ENCODE results near the gene DNM3.
A peak's percentile ranks its signal among the peaks of the same experiment; 100 is the strongest.
"Not testable (repeated sequence)": the region's sequence is repeated elsewhere in the genome, so short reads cannot be mapped to it uniquely, and the experiment has no call there.

Gene DNM3

DNA sequence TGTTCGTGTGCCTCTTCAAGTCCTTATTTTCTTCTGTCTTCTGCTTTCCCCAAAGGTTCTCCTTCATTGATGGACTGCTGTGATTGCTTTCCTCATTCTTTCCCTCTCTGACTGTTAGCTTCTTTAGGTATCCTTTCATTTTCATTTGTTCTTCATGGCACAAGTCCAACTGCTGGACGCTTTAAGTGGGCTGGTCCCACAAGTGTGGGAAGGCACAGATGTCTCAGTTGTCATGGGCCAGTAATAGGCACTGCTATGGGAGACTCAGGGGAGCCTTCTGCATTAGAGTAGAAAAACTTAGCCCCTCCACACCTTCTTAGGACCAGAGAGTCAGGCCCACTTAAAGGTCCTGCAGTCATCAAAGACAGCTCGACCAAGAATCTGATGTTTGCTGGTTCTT is 456.8 kb downstream of the DNM3 start:
- no peak for DNase-seq

DNA sequence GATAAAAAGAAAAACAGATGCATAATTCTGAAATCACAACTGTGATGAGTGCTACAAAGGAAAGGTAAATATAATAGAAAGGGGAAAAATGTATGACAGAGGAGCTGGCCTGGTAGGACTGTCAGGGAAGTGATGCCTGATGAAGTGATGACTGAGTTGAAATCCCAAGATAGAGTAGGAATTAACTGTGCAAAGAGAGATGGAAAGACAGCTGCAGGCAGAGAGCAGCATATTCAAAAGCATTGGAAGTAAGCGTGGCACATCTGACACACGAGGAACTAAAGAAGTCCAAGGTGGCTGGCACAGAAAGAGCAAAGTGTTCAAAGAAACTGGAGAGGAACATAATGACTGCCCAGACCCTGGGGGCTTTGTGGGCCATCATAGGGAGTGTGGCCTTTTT is 457.6 kb downstream of the DNM3 start:
- no peak for DNase-seq

DNA sequence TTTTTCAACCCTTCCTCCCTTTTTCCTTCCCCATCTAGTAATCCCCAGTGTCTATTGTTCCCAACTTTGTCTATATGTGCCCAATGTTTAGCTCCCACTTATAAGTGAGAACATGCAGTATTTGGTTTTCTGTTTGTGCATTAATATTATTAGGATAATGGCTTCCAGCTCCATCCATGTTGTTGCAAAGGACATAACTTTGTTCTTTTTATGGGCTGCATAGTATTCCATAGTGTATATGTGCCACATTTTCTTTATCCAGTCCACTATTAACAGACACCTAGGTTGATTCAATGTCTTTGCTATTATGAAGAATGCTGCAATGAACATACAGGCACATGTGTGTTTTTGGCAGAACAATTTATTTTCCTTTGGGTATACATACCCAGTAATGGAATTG is 458.2 kb downstream of the DNM3 start:
- no peak for DNase-seq

DNA sequence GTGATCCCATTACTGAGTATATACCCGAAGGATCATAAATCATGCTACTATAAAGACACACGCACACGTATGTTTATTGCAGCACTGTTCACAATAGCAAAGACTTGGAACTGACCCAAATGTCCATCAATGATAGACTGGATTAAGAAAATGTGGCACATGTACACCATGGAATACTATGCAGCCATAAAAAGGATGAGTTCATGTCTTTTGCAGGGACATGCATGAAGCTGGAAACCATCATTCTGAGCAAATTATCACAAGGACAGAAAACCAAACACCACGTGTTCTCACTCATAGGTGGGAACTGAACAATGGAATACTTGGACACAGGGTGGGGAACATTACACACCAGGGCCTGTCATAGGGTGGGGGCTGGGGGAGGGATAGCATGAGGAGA is 466.2 kb downstream of the DNM3 start:
- not testable (repeated sequence) for DNase-seq

DNA sequence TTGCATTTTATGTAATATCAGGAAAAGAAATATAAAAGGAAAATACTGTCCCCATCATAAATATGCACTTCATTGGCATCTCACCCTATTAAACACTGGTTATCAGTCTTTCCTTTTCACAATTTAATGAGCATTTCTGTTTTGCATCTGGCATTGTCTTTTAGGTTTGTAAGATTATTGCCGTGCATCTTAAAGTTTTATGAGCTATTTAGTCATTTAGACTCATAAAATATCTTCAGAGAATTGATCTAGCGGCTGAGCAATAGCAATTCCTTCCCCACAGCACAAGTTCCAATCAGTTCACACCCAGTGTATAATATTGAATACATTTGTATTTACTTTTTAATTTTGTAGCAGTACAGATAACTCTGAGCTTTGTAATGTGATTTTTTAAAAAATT is 466.8 kb downstream of the DNM3 start:
- DNase-seq, result no peak

DNA sequence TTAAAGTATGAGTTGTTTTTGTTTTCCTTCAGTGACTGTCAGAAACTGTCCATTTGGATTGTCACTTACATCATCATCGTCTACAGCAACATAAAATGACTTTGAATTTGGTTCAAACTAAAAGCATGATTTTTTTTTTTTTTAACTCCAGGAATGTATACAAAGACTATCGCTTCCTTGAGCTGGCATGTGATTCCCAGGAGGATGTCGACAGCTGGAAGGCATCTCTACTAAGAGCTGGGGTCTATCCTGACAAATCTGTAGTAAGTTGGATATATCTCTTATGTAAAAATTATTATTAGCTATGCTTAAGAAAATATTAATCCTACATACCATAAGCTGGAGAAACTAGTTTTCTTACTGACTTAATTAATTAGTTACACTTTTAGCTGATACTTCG is 467.3 kb downstream of the DNM3 start:
- DNase-seq, result no peak

DNA sequence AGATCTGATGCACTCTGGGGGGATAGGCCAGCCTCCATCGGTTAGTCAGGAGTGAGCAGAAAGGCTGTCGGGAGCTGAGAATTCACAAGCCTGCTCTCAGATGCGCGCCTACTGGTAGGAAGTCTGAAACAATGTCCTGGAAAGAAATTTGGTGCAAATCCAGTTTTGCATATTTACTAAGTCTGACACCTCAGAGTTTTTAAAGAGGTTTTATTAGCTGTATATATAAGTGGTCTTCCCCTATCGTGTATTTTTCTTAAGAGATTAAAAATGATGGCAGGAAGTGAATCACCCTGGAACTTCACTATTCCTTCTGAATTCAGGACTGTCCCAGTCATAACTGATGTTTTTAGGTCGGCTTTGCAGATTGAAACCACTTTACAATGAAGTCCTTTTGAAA is 479.4 kb downstream of the DNM3 start:
- DNase-seq, result no peak

DNA sequence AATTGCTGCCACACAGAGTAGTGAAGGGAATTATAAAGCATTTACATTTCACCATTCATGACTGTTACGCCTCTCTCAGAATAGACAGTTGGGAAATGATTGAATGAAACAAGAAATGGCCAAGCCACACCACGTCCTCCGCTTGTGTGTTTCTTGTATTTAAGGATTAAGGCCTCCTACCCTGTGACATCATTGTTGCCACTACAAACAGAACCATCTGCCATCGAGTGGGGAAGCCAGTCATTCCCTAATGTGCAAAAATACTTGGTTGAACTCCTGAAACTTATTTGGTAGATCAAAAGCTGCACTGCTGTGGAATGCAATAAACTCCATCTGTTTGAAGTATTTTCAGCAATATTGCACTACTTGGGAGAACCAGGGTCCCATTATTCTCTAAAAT is 480.2 kb downstream of the DNM3 start:
- DNase-seq, result no peak

DNA sequence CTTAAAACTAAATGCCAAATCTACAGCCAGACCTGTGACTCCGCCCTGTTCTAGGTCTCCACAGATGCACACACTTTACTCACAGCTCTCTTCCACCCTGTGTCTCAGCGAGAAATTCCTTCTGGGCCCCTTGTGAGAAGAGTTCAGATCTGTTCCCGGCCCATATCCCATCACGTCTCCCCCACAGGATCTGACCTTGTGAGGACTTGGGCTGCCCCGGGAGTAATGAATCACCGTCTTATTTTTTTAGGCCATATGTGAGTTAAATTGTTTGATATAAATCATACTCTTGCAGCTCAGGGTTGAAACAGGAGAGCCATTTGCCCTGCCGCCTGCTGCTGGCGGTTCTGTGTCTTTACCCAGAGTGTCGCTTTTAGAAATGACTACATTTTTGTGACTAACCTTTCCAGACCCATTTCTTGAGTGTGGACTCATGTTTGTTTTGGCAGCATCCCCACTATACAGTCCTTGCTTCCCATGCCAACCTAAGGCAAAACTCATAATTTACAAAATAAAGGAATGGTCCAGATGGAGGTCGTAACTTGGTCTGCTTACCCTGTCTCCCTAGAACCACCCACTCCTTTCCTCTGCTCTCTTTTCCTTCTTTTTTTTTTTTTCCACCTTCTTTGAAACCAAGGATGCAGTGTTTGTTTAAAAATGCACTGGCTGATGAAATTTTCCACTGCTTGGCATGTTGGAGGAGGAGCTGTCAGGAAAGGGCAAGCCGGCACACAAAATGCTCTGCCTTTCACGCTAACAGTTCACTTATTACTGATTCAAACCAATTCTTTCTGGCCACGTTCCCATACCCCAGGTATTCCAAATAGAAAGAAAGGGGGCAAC is 481.1 kb downstream of the DNM3 start:
- DNase-seq, result peak; percentile 39

DNA sequence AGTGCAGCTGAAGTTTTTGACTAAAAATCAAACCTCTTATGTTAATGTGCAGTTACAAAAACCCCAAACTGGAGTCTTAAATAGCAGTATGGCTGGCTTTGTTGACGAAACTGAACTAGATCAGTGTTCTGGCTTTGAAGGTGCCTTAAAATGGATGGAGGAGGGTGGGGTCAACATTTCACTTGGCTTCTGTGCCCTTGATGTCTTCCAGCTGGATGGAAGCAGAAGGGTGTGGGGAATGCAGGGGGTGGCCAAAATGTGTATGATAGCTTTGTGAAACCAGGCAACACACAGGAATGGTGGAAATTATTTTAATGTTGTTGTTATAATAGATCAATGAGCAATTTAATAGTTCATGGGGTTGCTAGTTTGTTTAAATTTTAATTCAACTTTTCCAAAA is 482.4 kb downstream of the DNM3 start:
- DNase-seq, result no peak

DNA sequence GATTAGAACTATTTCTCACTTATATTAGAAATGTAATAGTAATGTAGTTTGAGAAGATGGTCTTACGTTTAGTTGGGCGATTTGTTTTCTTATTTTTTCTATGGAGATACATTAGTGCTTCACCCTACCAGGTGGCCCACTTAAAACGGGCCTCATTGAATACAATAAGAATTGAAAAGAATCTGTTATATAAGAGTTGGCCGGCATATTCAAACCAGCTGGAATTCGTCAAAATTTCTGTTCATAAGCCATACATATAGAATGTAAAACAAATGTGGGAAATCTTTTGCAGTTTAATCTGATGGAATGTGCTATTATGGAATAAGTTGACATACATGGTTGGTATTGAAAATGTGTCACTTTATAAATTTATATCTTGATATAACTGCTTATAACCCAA is 482.8 kb downstream of the DNM3 start:
- DNase-seq, result no peak

DNA sequence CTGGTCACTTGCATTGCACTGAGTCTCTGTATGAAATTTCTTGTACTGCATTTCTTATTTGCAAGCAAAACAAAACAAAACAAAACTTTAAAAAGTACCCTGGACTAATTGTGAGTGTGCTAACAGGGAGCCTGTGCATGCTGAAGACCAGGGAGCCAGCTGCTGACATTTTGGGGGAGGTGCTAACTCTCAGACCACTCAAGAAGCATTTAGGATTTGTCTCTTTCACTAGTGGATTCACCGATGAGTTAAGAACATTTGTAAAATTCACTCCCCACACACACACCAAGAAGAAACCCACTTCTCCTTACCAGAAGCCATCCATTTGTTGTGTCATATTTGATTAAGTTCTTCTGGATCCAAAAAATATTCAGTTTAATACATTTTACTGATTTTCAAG is 483.5 kb downstream of the DNM3 start:
- no peak for DNase-seq

DNA sequence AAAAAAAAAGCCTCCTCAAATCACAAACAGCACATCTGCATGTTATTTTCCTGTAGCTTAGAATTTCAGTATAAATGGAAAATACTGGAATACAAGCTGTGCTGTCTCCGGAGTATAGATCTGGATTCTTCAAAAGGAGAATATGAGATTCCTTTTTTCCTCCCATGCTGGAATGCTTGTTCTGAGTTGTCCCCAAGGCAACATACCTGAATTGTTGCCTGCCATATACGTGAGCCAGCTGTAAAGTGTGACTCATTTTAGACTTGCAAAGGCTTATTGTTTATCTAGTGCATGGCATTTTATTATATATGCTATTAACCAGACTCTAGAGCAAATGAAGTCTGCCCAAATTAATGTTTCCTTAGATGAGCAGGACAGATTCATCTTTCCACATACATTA is 484.2 kb downstream of the DNM3 start:
- DNase-seq, result no peak

DNA sequence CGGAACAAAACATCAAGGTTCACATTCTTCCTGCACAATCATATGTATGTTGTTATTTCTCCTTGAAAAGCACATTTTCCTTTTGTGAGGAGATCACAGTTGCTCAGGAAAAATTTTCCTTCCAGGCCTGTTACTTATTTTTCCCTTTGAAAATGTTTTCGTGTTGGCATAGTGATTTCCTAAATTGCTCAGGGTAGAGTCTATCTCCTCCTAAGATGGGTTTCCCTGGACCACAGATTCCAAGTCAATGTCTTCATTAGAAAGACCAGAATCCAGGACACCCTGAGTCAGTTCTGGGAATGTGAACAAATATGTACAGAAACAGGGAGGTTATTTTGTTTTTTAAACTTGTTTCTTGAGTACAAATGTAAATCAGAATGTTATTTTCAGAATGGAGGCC is 484.8 kb downstream of the DNM3 start:
- DNase-seq, result no peak

DNA sequence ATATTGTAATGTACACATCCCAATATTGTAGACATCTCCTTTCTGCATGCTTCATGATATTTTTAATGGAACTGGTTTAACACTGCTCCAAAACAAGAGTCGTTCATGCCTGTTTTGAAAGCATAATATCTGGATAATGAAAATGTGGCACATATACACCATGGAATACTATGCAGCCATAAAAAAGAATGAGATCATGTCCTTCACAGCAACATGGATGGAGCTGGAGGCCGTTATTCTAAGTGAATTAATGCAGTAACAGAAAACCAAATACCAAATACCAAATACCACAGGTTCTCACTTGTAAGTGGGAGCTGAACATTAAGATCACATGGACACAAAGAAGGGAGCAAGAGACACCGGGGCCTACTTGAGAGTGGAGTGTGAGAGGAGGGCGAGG is 487.0 kb downstream of the DNM3 start:
- DNase-seq, result no peak

DNA sequence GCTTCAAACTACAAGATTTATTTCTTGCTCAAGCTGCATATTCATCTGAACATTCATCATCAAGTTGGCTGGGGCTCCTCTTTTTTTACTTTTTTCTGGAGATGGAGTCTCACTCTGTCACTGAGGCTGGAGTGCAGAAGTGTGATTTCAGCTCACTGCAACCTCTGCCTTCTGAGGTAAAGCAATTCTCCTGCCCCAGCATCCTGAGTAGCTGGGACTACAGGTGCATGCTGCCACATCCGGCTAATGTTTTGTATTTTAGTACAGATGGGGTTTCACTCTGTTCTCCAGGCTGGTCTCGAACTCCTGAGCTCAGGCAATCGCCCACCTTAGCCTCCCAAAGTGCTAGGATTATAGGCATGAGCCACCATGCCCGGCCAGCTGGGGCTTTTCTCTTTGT is 490.9 kb downstream of the DNM3 start:
- no peak for DNase-seq

DNA sequence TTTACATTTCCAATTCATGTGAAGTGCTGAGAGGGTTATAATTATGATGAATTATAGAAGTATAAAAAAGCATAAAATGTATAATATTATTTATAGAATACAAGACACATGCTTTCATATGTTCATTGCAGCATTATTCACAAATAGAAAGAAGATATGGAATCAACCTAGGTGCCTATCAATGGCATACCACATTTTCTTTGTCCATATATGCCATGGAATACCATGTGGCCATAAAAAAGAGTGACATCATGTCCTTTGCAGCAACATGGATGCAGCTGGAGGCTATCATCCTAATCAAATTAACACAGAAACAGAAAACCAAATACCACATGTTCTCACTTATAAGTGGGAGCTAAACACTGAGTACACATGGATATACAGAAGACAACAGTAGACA is 494.1 kb downstream of the DNM3 start:
- DNase-seq, result no peak

DNA sequence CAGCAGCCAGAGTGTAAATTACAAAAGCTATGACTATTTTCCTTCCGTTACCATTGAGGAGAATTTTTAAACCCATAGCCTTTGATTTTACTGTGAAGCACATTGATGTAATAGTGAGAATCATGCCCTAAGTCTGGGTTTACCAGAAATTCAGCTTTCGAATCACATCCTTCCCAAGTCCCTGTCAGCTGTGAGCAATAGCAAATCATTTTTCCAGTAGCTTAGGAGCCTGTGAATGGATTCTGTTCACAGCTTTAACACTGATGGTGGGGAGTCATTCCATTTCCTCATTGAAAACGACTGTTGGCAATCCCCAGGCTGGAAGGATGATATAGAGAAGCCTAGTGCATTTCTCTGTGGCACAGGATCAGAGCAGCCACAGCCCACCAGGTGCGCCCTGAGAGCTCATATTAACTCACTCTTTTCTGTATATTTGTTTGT is 497.0 kb downstream of the DNM3 start:
- DNase-seq, result no peak

DNA sequence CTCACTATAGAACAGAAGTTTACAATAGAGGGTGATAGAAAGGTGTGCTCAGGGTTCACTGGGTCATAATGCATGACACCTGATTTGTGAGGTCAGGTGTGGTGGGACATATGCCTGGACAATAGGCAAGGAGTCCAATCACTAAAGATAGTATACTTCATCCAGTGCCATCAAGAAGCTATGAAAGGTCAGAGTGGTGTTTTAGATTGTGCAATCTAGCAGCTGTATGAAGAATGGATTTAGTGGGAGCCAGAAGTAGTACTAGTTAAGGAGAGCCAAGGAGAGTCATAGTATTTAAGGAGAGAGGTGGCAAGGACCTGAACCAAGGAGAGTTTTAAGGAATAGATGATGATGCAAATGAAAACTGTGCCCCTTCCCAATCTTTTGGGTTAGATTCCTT is 498.5 kb downstream of the DNM3 start:
- no peak for DNase-seq

DNA sequence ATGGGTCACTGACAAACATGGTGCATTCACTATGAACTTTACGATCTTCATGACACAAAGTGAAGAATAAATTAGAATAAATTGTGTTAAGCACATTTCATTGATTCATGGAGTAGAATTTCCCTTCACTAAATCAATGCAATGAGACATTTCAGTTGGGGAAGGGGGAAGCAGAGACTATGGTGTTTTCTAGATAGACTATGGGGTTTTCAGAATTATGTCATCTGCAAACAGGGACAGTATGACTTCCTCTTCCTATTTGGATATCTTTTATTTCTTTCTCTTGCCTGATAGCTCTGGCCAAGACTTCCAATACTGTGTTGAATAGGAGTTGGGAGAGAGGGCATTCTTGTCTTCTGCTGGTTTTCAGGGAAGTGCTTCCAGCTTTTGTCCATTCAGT is 499.2 kb downstream of the DNM3 start:
- no peak for DNase-seq

DNA sequence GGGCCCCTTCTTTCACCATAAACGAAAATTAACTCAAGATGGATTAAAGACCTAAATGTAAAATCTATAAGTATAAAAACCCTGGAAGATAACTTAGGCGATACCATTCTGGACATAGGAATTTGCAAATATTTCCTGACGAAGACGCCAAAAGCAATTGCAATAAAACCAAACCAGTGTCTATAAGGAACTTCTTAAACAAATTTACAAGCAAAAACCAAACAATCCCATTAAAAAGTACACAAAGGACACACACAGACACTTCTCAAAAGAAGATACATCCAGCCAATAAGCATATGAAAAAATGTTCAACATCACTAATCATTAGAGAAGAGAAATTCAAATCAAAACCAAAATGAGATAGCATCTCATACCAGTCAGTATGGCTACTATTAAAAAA is 500.4 kb downstream of the DNM3 start:
- no peak for DNase-seq

DNA sequence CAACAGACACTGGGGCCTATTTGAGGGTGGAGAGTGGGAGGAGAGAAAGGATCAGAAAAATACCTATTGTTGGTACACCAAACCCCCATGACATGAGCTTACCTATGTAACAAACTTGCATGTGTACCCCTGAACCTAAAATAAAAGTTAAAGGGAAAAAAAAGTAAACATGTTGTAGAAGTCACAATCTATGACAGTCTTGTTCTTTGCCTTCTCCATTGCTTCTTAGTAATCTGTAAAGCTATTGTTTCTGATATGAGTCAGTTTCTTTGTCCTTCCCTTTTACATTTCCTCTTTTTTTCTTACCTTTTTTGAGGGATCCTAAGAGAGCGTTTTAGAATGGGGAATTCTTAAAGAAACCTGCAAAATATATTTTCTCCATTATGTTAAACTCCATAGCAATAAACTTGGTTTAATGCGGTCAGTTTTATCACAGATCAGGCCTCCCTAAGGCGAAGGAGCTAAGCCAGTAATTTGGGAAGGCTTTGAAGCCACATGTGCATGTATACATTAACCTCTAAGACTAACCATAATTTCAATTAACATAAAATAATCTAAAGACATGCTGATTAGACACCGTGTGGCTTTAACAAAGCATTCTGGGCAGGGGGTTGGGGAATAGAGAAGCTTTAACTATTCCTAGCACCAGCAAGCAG is 501.4 kb downstream of the DNM3 start:
- DNase-seq, result no peak

DNA sequence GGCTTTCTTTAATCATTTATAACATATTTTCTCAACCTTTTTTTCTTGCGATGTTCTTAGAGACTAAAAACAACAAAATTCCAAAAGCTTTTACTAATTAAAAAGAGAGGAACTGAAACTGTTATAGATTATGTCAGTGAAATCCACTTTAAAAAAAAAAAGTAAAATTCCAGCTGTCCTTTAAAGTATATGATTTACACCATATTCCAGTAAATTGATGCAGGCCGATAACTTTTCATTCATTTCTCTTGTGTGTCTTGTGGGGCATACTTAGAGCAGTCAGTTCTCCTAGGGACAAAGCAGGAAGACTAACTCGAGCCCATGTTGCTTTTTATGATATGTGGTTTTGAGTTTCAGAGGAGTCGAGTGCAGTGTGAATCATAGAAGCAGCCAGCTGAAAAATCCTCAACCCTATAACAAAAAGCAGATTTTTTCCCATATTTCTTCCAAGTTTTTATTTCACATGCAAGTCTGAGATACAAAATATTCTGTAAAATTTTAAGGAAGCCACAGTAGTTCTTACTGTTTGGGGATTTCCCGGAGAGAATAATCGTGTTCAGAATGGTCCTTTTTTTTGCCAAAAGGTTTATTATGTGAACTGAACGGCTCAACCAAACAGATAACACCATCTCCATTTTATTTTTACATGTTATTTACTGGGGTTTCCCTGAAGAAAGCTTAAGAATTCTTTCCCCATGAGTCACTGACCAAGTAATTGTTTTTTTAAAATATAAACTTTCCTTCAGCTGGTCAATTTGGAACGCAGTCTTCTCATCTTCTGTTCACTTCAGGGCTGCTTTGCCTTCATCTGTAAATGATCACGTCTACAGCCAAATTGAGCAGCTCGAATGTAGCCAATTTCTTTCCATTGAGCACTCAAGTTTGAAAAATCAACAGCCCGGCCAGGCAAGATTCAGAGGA is 502.2 kb downstream of the DNM3 start:
- DNase-seq, result no peak

DNA sequence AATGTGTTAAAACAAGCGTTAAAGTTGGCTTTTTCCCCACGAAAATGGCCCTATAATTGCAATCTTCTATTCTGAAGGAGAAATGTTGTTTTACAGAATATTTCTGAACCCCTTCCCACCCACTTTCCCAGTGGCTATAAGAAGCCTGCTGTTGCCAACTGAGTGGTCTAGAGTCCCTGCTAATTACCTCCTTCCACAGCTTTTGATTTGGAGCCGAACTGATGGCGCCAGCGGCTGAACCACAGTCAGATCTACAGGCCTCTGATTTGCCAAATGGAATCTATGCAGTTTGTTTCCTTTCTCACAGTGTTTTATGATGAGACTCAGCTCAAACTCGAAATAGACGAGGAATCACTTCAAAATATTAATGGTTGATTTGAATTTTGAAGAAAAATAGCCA is 503.1 kb downstream of the DNM3 start:
- DNase-seq, result peak; percentile 86

Data from NCI-H2227 treated with DMSO at 0.1 percent for 48 hours (cell line).